DND-41 (cell line): Measurements from ENCODE around the gene IFRD2.

Source experiments
- ATAC-seq: fragments of 200-7000 bp; cut with Tn5 transposase; 3 replicates; pipeline ENCODE4 v1.9.1; 2021; ENCODE audit warnings: low read depth; ENCODE audit not compliant: insufficient read depth
- DNase-seq: peaks from one replicate; pipeline ENCODE4 v3.0.0-alpha.2; 2020
- H2AFZ ChIP-seq: 2 replicates; pipeline ENCODE4 v1.6.0; 2012; ENCODE audit warnings: low read depth, low read length
- H3K27ac ChIP-seq: 2 replicates; pipeline ENCODE4 v1.5.1; 2012; ENCODE audit warnings: low read length, inconsistent platforms
- H3K27me3 ChIP-seq: fragments of 200-600 bp; sonication (generic); 2 replicates; pipeline ENCODE4 v1.6.0; 2012; ENCODE audit warnings: low read length, mild to moderate bottlenecking, inconsistent platforms; ENCODE audit not compliant: insufficient read depth, poor library complexity
- H3K36me3 ChIP-seq: 2 replicates; pipeline ENCODE4 v1.5.1; 2012; ENCODE audit warnings: low read length, inconsistent platforms; ENCODE audit not compliant: insufficient read depth
- H3K4me1 ChIP-seq: 2 replicates; pipeline ENCODE4 v1.5.1; 2012; ENCODE audit warnings: mild to moderate bottlenecking, low read length; ENCODE audit not compliant: insufficient read depth
- H3K4me2 ChIP-seq: 2 replicates; pipeline ENCODE4 v1.6.0; 2012; ENCODE audit warnings: mild to moderate bottlenecking, moderate library complexity, low read length, inconsistent platforms; ENCODE audit not compliant: insufficient read depth
- H3K4me3 ChIP-seq, 2 experiments: fragments of 200-600 bp in 1 of 2; shearing (Covaris generic) in 1 of 2; 2 replicates each; pipeline ENCODE4 v1.5.1; 2012 to 2016; ENCODE audit warnings: inconsistent platforms in 2 of 2, low read length in 2 of 2, mild to moderate bottlenecking in 2 of 2, low read depth in 1 of 2, moderate library complexity in 1 of 2
- H3K79me2 ChIP-seq: 2 replicates; pipeline ENCODE4 v1.6.0; 2012; ENCODE audit warnings: low read length, inconsistent platforms; ENCODE audit not compliant: insufficient read depth
- H3K9ac ChIP-seq: 2 replicates; pipeline ENCODE4 v1.6.0; 2012; ENCODE audit warnings: low read depth, mild to moderate bottlenecking, inconsistent platforms, low read length, moderate library complexity
- H3K9me3 ChIP-seq: 2 replicates; pipeline ENCODE4 v1.5.1; 2012; ENCODE audit warnings: low read length, moderate library complexity, mild to moderate bottlenecking, inconsistent platforms; ENCODE audit not compliant: insufficient read depth, severe bottlenecking
- H4K20me1 ChIP-seq: 2 replicates; pipeline ENCODE4 v1.6.0; 2012; ENCODE audit warnings: low read length; ENCODE audit not compliant: insufficient read depth
- EZH2 ChIP-seq: IDR thresholded peaks from 3 replicates; pipeline ENCODE4 v1.6.1; 2012; ENCODE audit warnings: borderline replicate concordance, low read depth, mild to moderate bottlenecking, moderate library complexity, low read length, inconsistent platforms; ENCODE audit not compliant: severe bottlenecking
- TF ChIP-seq, protein P1 (sequence below): IDR thresholded peaks from 2 replicates; pipeline ENCODE4 v1.5.1; 2012; ENCODE audit warnings: borderline replicate concordance, low read length, moderate library complexity, mild to moderate bottlenecking; ENCODE audit not compliant: poor library complexity, severe bottlenecking; ENCODE audit errors: extremely low read depth

IFRD2 gene

DNA sequence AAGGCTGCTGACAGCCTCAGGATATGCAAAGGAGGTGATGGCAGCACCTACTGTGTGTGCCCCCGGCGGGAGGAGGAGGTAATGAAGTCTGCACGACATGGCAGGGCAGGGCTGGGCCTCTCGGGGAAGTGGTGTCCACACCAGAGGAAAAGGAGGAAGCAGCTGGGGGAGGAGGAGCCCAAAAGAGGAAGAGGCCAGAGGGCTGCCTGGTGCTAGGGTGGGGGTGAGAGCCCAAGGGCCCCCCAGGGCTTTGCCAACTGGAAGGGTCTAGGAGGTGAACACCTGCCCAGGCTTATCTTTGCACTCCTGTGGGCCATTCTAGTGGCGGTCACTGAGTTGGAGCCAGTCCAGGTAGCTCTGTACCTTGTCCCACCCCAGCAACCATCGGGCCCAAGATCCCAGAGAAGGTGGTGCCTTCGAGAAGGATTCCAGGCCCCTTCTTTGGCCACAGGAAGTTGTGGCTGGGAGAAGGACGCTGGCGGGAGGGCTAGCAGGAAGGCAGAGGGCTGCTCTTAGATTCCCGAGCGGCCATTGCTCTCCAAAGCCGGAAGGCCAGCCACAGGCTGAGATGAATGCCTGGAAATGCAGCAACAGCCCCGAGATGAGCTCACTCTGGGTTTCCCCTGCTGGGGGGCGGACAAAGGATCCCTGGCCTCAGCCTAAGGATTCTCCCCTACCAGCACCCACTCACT, 49.2 kb downstream of the IFRD2 start:
- Histone ChIP-seq H3K4me3 (no peak overlapping the region), H3K27ac (no peak overlapping the region), H3K36me3 (peaks cover 75% of the 10 kb centered on the region), H3K9ac (no peak overlapping the region), H4K20me1 (peaks cover 90% of the 10 kb centered on the region), H3K9me3 (no peaks in the 10 kb centered on the region), H3K27me3 (no peaks in the 10 kb centered on the region), H3K79me2 (peaks cover 97% of the 10 kb centered on the region), H3K4me2 (no peak overlapping the region), H2AFZ (no peak overlapping the region), H3K4me1 (peaks cover 70% of the 10 kb centered on the region)
- ATAC-seq: no peak
- DNase-seq: no peak
- TF ChIP-seq, protein P1, sequence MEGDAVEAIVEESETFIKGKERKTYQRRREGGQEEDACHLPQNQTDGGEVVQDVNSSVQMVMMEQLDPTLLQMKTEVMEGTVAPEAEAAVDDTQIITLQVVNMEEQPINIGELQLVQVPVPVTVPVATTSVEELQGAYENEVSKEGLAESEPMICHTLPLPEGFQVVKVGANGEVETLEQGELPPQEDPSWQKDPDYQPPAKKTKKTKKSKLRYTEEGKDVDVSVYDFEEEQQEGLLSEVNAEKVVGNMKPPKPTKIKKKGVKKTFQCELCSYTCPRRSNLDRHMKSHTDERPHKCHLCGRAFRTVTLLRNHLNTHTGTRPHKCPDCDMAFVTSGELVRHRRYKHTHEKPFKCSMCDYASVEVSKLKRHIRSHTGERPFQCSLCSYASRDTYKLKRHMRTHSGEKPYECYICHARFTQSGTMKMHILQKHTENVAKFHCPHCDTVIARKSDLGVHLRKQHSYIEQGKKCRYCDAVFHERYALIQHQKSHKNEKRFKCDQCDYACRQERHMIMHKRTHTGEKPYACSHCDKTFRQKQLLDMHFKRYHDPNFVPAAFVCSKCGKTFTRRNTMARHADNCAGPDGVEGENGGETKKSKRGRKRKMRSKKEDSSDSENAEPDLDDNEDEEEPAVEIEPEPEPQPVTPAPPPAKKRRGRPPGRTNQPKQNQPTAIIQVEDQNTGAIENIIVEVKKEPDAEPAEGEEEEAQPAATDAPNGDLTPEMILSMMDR: no peak
- no peak for TF ChIP-seq EZH2

- H3K4me2 ChIP-seq: no peak overlapping the region
- H3K36me3 ChIP-seq: peaks cover 69% of the 10 kb centered on the region
- no peak overlapping the region for H3K27ac ChIP-seq
- H3K9me3 ChIP-seq: no peaks in the 10 kb centered on the region
- DNase-seq: no peak
- ATAC-seq: no peak
- TF ChIP-seq, protein P1: no peak
- no peak for TF ChIP-seq EZH2
- no peaks in the 10 kb centered on the region for H3K27me3 ChIP-seq
- H3K79me2 ChIP-seq: peaks cover 97% of the 10 kb centered on the region
- H4K20me1 ChIP-seq: peaks cover 84% of the 10 kb centered on the region
- H3K4me3 ChIP-seq: no peak overlapping the region
- no peak overlapping the region for H2AFZ ChIP-seq
- peaks cover 68% of the 10 kb centered on the region for H3K4me1 ChIP-seq
- H3K9ac ChIP-seq: no peak overlapping the region
Observed at GRCh38 chr3:50242381-50242770, 49.9 kb downstream of the IFRD2 start.

DNA sequence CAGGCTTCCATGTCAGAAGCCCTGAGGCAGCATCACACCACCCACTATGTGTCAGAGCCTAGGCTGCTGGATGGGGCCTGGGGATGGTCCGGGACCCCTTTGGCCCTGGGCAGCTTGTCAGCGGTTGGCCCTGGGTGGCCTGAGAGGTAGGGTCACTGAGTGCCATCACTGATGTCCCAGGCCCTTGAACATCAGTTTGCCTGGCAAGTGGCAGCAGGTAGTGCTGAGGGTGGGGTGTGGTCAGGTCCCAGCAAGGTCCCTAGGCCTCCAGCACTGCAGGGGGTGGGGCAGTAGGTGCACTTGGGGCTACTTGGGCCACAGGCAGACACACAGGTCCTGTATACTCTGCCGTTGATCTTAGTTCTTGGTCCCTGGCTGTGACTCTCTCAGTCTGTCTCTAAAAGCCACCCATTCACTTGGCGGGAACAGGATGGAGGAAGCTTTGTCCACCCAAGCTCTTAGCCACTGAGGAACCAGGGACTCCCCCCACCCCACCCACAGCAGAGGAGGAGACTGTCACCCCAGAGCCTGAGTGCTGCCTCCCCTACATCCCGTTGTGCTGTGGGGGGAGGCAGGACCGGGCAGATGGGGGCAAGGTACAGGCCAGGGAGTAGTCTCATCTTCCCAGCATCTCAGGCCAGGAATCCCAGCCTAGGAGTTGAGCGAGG, 50.4 kb downstream of the IFRD2 start:
- peaks cover 82% of the 10 kb centered on the region for H4K20me1 ChIP-seq
- no peak overlapping the region for H3K9ac ChIP-seq
- no peaks in the 10 kb centered on the region for H3K27me3 ChIP-seq
- H3K36me3 ChIP-seq: peaks cover 64% of the 10 kb centered on the region
- peaks cover 97% of the 10 kb centered on the region for H3K79me2 ChIP-seq
- H3K4me1 ChIP-seq: peaks cover 62% of the 10 kb centered on the region
- TF ChIP-seq, protein P1: no peak
- no peak for TF ChIP-seq EZH2
- H3K27ac ChIP-seq: no peak overlapping the region
- no peak overlapping the region for H2AFZ ChIP-seq
- no peak for DNase-seq
- H3K4me3 ChIP-seq: no peak overlapping the region
- no peaks in the 10 kb centered on the region for H3K9me3 ChIP-seq
- no peak for ATAC-seq
- H3K4me2 ChIP-seq: no peak overlapping the region
